Duodenal mucosa (tissue), 2 donors: ENCODE data around the gene ARHGAP18.
"Not testable (repeated sequence)": the region's sequence is repeated elsewhere in the genome, so short reads cannot be mapped to it uniquely, and the experiment has no call there.

Source experiments
- H3K27ac ChIP-seq: one replicate; pipeline ENCODE4 v1.7.0; 2013; ENCODE audit warnings: low read depth, low read length
- H3K27me3 ChIP-seq, 2 donors: one replicate each; pipeline ENCODE4 v1.7.0; 2013; ENCODE audit warnings: low read length in 2 of 2, control low read depth in 1 of 2; ENCODE audit not compliant: insufficient read depth in 2 of 2, control insufficient read depth in 1 of 2
- H3K36me3 ChIP-seq, 2 donors: one replicate each; pipeline ENCODE4 v1.7.0; 2013; ENCODE audit warnings: low read length in 2 of 2, control low read depth in 1 of 2; ENCODE audit not compliant: insufficient read depth in 2 of 2, control insufficient read depth in 1 of 2
- H3K4me1 ChIP-seq, 2 donors: one replicate each; pipeline ENCODE4 v1.7.0; 2013; ENCODE audit warnings: low read length in 2 of 2, control low read depth in 1 of 2; ENCODE audit not compliant: insufficient read depth in 2 of 2, control insufficient read depth in 1 of 2
- H3K4me3 ChIP-seq, 2 donors: one replicate each; pipeline ENCODE4 v1.7.0; 2013; ENCODE audit warnings: low read length in 2 of 2, low read depth in 1 of 2
- H3K9ac ChIP-seq, 2 donors: one replicate each; pipeline ENCODE4 v1.7.0; 2013; ENCODE audit warnings: low read length in 2 of 2, low read depth in 1 of 2
- H3K9me3 ChIP-seq, 2 donors: one replicate each; pipeline ENCODE4 v1.7.0; 2013; ENCODE audit warnings: low read length in 2 of 2, control low read depth in 1 of 2; ENCODE audit not compliant: control insufficient read depth in 1 of 2

Gene ARHGAP18

GRCh38 chr6:129577691-129578090, 132.3 kb downstream of the ARHGAP18 start:
- H3K9me3 ChIP-seq, result no peaks in the 10 kb centered on the region
- H3K4me1 ChIP-seq, result no peaks in the 10 kb centered on the region
- H3K4me3 ChIP-seq, result no peak overlapping the region
- no peak overlapping the region for H3K9ac ChIP-seq
- no peak overlapping the region for H3K27ac ChIP-seq
- peaks cover 17 to 23% of the 10 kb centered on the region in 2 donors for H3K36me3 ChIP-seq
- H3K27me3 ChIP-seq, result no peaks in the 10 kb centered on the region

- Histone ChIP-seq H3K36me3 (peaks cover 7 to 11% of the 10 kb centered on the region in 2 donors), H3K27ac (no peak overlapping the region), H3K27me3 (no peaks in the 10 kb centered on the region), H3K4me1 (no peaks in the 10 kb centered on the region), H3K4me3 (no peak overlapping the region), H3K9ac (no peak overlapping the region), H3K9me3 (no peaks in the 10 kb centered on the region)
Measured at GRCh38 chr6:129576456-129576855, 133.5 kb downstream of the ARHGAP18 start.

- H3K27ac ChIP-seq, result no peak overlapping the region
- H3K9ac ChIP-seq, result no peak overlapping the region
- no peaks in the 10 kb centered on the region for H3K27me3 ChIP-seq
- no peaks in the 10 kb centered on the region for H3K4me1 ChIP-seq
- H3K36me3 ChIP-seq, result peaks cover 5 to 11% of the 10 kb centered on the region in 2 donors
- H3K9me3 ChIP-seq, result no peaks in the 10 kb centered on the region
- H3K4me3 ChIP-seq, result peak overlapping the region; percentile 10 to 46
Measured at GRCh38 chr6:129575378-129576118, 134.4 kb downstream of the ARHGAP18 start.

- H3K9me3 ChIP-seq, H3K9ac ChIP-seq, H3K4me3 ChIP-seq, H3K4me1 ChIP-seq, H3K27ac ChIP-seq, H3K27me3 ChIP-seq: not testable (repeated sequence)
- H3K36me3 ChIP-seq, result peaks cover 5 to 11% of the 10 kb centered on the region in 2 donors
Measured at GRCh38 chr6:129574605-129575004, 135.4 kb downstream of the ARHGAP18 start.

GRCh38 chr6:129570929-129571328, 139.0 kb downstream of the ARHGAP18 start:
- H3K27ac ChIP-seq, H3K9me3 ChIP-seq, H3K9ac ChIP-seq, H3K36me3 ChIP-seq, H3K4me3 ChIP-seq, H3K4me1 ChIP-seq, H3K27me3 ChIP-seq: not testable (repeated sequence)

GRCh38 chr6:129568015-129568414, 142.0 kb downstream of the ARHGAP18 start:
- Histone ChIP-seq H3K36me3 (no peaks in the 10 kb centered on the region), H3K4me3 (no peak overlapping the region), H3K27ac (no peak overlapping the region), H3K9ac (no peak overlapping the region), H3K9me3 (no peaks in the 10 kb centered on the region), H3K4me1 (no peaks in the 10 kb centered on the region), H3K27me3 (no peaks in the 10 kb centered on the region)

GRCh38 chr6:129567374-129567773, 142.6 kb downstream of the ARHGAP18 start:
- Histone ChIP-seq H3K4me3 (no peak overlapping the region), H3K27ac (no peak overlapping the region), H3K4me1 (no peaks in the 10 kb centered on the region), H3K36me3 (no peaks in the 10 kb centered on the region), H3K9ac (no peak overlapping the region), H3K27me3 (no peaks in the 10 kb centered on the region), H3K9me3 (no peaks in the 10 kb centered on the region)

GRCh38 chr6:129565811-129566210, 144.2 kb downstream of the ARHGAP18 start:
- H3K27ac ChIP-seq, result no peak overlapping the region
- H3K4me3 ChIP-seq, result no peak overlapping the region

GRCh38 chr6:129565366-129565765, 144.6 kb downstream of the ARHGAP18 start:
- H3K9ac ChIP-seq, result no peak overlapping the region

More at GRCh38 chr6:129565811-129566210, 144.2 kb downstream of the ARHGAP18 start:
- Histone ChIP-seq H3K36me3 (no peaks in the 10 kb centered on the region), H3K4me1 (no peaks in the 10 kb centered on the region), H3K9ac (no peak overlapping the region), H3K27me3 (no peaks in the 10 kb centered on the region), H3K9me3 (no peaks in the 10 kb centered on the region)

GRCh38 chr6:129558248-129558647, 151.7 kb downstream of the ARHGAP18 start:
- no peaks in the 10 kb centered on the region for H3K4me1 ChIP-seq
- no peak overlapping the region for H3K27ac ChIP-seq
- no peaks in the 10 kb centered on the region for H3K27me3 ChIP-seq
- H3K4me3 ChIP-seq, result no peak overlapping the region
- H3K36me3 ChIP-seq, result no peaks in the 10 kb centered on the region
- no peak overlapping the region for H3K9ac ChIP-seq
- H3K9me3 ChIP-seq, result no peaks in the 10 kb centered on the region

More at GRCh38 chr6:129565366-129565765, 144.6 kb downstream of the ARHGAP18 start:
- Histone ChIP-seq H3K27ac (no peak overlapping the region), H3K9me3 (no peaks in the 10 kb centered on the region), H3K36me3 (no peaks in the 10 kb centered on the region), H3K4me1 (no peaks in the 10 kb centered on the region), H3K27me3 (no peaks in the 10 kb centered on the region), H3K4me3 (no peak overlapping the region)
